HG02763 (cell line): Measurements from ENCODE around the gene APOC4.
"Not testable (repeated sequence)": the region's sequence is repeated elsewhere in the genome, so short reads cannot be mapped to it uniquely, and the experiment has no call there.

Experiments used
- ATAC-seq: cut with Tn5 transposase; IDR thresholded peaks from one replicate; pipeline ENCODE4 v1.9.1; 2021; ENCODE audit warnings: mild to moderate bottlenecking, moderate library complexity; ENCODE audit not compliant: unreplicated experiment

The APOC4 gene

GRCh38 chr19:44942067-44942571 lies at the start of gene APOC4:
Gene APOC4, plus strand, starts transcription at chr19:44942237. Its CDS starts 41 bp downstream, at chr19:44942278.
- ATAC-seq, result no peak

GRCh38 chr19:44892932-44893331 lies 49.1 kb upstream of the APOC4 start:
- ATAC-seq, result no peak

GRCh38 chr19:44893332-44894051 lies 48.5 kb upstream of the APOC4 start:
- ATAC-seq, result no peak

GRCh38 chr19:44894052-44894400 lies 48.0 kb upstream of the APOC4 start:
- ATAC-seq, result no peak

- ATAC-seq, result no peak
Observed at GRCh38 chr19:44894946-44895345, 47.1 kb upstream of the APOC4 start.

GRCh38 chr19:44897835-44898234 lies 44.2 kb upstream of the APOC4 start:
- ATAC-seq, result no peak

GRCh38 chr19:44900328-44901244 lies 41.5 kb upstream of the APOC4 start:
- no peak for ATAC-seq

GRCh38 chr19:44903216-44903601 lies 38.8 kb upstream of the APOC4 start:
- no peak for ATAC-seq

- no peak for ATAC-seq
Observed at GRCh38 chr19:44903602-44904425, 38.2 kb upstream of the APOC4 start.

- no peak for ATAC-seq
Observed at GRCh38 chr19:44904426-44904994, 37.5 kb upstream of the APOC4 start.

- no peak for ATAC-seq
Observed at GRCh38 chr19:44905437-44906160, 36.4 kb upstream of the APOC4 start, which contains the start of gene APOE. Gene APOE, plus strand, starts transcription at chr19:44905796. Its CDS starts 829 bp downstream, at chr19:44906625.

- ATAC-seq, result no peak
Observed at GRCh38 chr19:44907613-44908012, 34.4 kb upstream of the APOC4 start.

GRCh38 chr19:44908074-44908835 lies 33.8 kb upstream of the APOC4 start:
- ATAC-seq, result no peak

GRCh38 chr19:44908836-44909261 lies 33.2 kb upstream of the APOC4 start:
- ATAC-seq, result no peak

GRCh38 chr19:44909775-44910174 lies 32.3 kb upstream of the APOC4 start:
- ATAC-seq, result no peak

- ATAC-seq, result not testable (repeated sequence)
Observed at GRCh38 chr19:44911896-44912295, 30.1 kb upstream of the APOC4 start.

- ATAC-seq, result no peak
Observed at GRCh38 chr19:44912854-44913253, 29.2 kb upstream of the APOC4 start.

- not testable (repeated sequence) for ATAC-seq
Observed at GRCh38 chr19:44913512-44914432, 28.3 kb upstream of the APOC4 start.
